ENCODE measurements around the gene RNPC3. TPM values are rescaled to one million over a fixed set of nuclear protein-coding genes. Genes with fewer than 3 reads are reported as not detected.
A peak's percentile ranks its signal among the peaks of the same experiment; 100 is the strongest.

Gene RNPC3
- polyA plus RNA-seq, 2 of the 4 experiments (the other 2 are of a cell fraction): 9.9 to 20.1 TPM

DNA sequence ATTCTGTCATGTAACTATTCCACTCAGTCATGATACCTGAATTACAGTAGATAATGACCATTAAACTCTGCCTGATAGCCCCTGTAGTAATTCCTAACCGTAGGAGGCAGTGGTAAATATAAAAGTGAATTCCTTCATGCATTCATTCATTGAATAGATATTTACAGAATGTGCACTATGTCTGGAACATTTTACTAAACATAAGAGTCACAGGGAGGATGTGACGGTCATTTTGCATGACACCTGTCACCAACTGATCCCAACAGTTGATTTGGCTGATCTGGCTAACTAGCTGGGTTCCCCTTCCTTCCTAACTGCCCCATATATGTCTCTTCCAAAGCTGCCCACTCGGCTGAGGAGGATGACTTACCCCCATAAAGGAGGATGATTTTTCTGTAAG lies 2.2 kb upstream of the RNPC3 start:
- no peak overlapping the region for H3K4me2 ChIP-seq
- ATAC-seq: no peak
- DNase-seq (ENCODE audit: low read depth in 1 of 2, low spot score in 1 of 2): no peak
- POLR2A ChIA-PET: no interaction called here
- H3K9me3 ChIP-seq: no peaks in the 10 kb centered on the region
- H3K4me1 ChIP-seq: peaks cover 11% of the 10 kb centered on the region; the same call in 2 of the 3 replicates
- no peak overlapping the region for H3K4me3 ChIP-seq
- 70% methylated on average over 3 of the region's 3 CpGs for WGBS (ENCODE audit: missing lambda C conversion rate)
- no peak overlapping the region for H3K27ac ChIP-seq
- TF ChIP-seq CEBPB (IDR thresholded peaks at IDR 0.05) (no peak), KDM5A (IDR thresholded peaks at IDR 0.05) (no peak), SMC3 (IDR thresholded peaks at IDR 0.05) (no peak), POLR2AphosphoS2 (conservative IDR thresholded peaks at IDR 0.05; ENCODE audit: low read length) (no peak)
- TF ChIP-seq, protein P1, sequence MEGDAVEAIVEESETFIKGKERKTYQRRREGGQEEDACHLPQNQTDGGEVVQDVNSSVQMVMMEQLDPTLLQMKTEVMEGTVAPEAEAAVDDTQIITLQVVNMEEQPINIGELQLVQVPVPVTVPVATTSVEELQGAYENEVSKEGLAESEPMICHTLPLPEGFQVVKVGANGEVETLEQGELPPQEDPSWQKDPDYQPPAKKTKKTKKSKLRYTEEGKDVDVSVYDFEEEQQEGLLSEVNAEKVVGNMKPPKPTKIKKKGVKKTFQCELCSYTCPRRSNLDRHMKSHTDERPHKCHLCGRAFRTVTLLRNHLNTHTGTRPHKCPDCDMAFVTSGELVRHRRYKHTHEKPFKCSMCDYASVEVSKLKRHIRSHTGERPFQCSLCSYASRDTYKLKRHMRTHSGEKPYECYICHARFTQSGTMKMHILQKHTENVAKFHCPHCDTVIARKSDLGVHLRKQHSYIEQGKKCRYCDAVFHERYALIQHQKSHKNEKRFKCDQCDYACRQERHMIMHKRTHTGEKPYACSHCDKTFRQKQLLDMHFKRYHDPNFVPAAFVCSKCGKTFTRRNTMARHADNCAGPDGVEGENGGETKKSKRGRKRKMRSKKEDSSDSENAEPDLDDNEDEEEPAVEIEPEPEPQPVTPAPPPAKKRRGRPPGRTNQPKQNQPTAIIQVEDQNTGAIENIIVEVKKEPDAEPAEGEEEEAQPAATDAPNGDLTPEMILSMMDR (IDR thresholded peaks at IDR 0.05): no peak
- CTCF ChIA-PET: interaction anchor here (1.1 kb wide), 1 partner anchor 8 kb away, joined by 3 read pairs; no protein-coding TSS in a partner anchor
- FAIRE-seq: no peak

DNA sequence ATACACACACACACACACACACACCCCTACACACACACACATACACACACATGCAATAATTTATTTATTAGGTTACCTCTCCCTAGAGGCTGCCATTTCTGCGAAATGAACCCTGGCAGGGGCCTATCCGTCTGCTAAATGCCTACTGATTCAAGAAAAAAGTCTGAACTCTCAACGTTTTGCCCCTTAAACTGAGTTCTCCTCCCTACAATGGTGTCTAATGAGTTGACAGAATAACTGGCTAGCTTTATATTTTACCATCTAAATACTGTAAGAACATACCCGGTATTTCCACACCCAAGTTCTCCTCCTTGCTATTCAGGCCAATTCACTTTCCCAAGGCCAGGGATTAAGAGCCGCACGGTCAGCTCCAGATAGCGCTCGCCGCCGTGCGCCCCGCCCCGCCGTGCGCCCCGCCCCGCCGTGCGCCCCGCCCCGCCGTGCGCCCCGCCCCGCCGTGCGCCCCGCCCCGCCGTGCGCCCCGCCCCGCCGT lies 339 bp upstream of the RNPC3 start:
- ATAC-seq: peak; percentile 83 to 88
- POLR2A ChIA-PET: interaction anchor here (1.7 kb wide), 1 partner anchor 16 kb away, joined by 4 read pairs; no protein-coding TSS in a partner anchor
- under 1% methylated on average over 26 of the region's 34 CpGs for WGBS (ENCODE audit: missing lambda C conversion rate)
- Histone ChIP-seq H3K9me3 (no peaks in the 10 kb centered on the region), H3K4me1 (peaks cover 11% of the 10 kb centered on the region; the same call in 2 of the 3 replicates), H3K27ac (peak overlapping the region; percentile 51 to 70; a peak in 5 of 6 replicates), H3K4me2 (peak overlapping the region; percentile 96), H3K4me3 (peak overlapping the region; percentile 48)
- peak; percentile 4 to 38 for DNase-seq (ENCODE audit: low read depth in 1 of 2, low spot score in 1 of 2)
- TF ChIP-seq HOXB5 (CRISPR knock-in tag; IDR thresholded peaks at IDR 0.05): no peak
- no peak for TF ChIP-seq ZNF302 (CRISPR knock-in tag; IDR thresholded peaks at IDR 0.05)
- TF ChIP-seq RAD21 (conservative IDR thresholded peaks at IDR 0.05 in 1 of 2, IDR thresholded peaks at IDR 0.05 in 1 of 2): no peak
- TF ChIP-seq, protein P2, sequence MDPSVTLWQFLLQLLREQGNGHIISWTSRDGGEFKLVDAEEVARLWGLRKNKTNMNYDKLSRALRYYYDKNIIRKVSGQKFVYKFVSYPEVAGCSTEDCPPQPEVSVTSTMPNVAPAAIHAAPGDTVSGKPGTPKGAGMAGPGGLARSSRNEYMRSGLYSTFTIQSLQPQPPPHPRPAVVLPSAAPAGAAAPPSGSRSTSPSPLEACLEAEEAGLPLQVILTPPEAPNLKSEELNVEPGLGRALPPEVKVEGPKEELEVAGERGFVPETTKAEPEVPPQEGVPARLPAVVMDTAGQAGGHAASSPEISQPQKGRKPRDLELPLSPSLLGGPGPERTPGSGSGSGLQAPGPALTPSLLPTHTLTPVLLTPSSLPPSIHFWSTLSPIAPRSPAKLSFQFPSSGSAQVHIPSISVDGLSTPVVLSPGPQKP (IDR thresholded peaks at IDR 0.05; ENCODE audit: low read depth, low read length): no peak
- TF ChIP-seq EHMT2 (IDR thresholded peaks at IDR 0.05; ENCODE audit: low read depth): no peak
- no peak for TF ChIP-seq TP53 (CRISPR knock-in tag; IDR thresholded peaks at IDR 0.05)
- no peak for FAIRE-seq
- CTCF ChIA-PET: interaction anchor here (1.4 kb wide), 1 partner anchor 11 kb away, joined by 4 read pairs; no protein-coding TSS in a partner anchor

DNA sequence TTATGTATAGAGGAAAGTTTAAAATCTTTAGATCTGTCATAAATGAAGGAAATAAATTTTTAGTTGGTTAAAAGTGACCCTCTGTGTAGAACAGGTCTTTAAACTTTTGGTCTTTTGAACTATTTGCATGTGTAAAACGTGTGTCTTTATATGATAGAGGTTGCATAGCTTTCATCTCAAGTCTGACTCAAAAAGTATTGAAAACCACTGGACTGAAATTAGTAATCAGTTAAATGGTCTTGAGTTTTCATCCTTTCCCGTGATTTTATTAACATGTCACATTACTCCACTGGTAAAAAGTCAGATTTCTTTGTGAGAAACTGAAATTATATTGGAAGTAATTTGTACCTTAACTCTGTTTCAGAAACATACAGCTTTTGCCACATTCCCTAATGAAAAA lies 1.8 kb downstream of the RNPC3 start:
- ChIA-PET POLR2A (no interaction called here), CTCF (no interaction called here)
- Histone ChIP-seq H3K27ac (no peak overlapping the region), H3K4me3 (peak overlapping the region; percentile 91; the same call in 2 of the 3 replicates), H3K9me3 (no peaks in the 10 kb centered on the region), H3K4me1 (peaks cover 11% of the 10 kb centered on the region; the same call in 2 of the 3 replicates), H3K4me2 (peak overlapping the region; percentile 73)
- FAIRE-seq (no peak), ATAC-seq (no peak), DNase-seq (ENCODE audit: low read depth in 1 of 2, low spot score in 1 of 2) (no peak)
- TF ChIP-seq HOXB13 (CRISPR knock-in tag; IDR thresholded peaks at IDR 0.05; ENCODE audit: low read depth) (no peak), FOSB (CRISPR knock-in tag; IDR thresholded peaks at IDR 0.05) (no peak), NR3C1 (IDR thresholded peaks at IDR 0.05) (no peak), EHMT2 (IDR thresholded peaks at IDR 0.05; ENCODE audit: low read depth) (no peak), BHLHE40 (IDR thresholded peaks at IDR 0.05; ENCODE audit: low read depth, low read length) (no peak), MYC (IDR thresholded peaks at IDR 0.05; ENCODE audit: borderline replicate concordance, low read length) (no peak), NPAS2 (CRISPR knock-in tag; IDR thresholded peaks at IDR 0.05; ENCODE audit: borderline replicate concordance) (no peak)
- TF ChIP-seq, protein P3, sequence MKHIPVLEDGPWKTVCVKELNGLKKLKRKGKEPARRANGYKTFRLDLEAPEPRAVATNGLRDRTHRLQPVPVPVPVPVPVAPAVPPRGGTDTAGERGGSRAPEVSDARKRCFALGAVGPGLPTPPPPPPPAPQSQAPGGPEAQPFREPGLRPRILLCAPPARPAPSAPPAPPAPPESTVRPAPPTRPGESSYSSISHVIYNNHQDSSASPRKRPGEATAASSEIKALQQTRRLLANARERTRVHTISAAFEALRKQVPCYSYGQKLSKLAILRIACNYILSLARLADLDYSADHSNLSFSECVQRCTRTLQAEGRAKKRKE (CRISPR knock-in tag; IDR thresholded peaks at IDR 0.05; ENCODE audit: low read depth): no peak
- TF ChIP-seq, protein P4, sequence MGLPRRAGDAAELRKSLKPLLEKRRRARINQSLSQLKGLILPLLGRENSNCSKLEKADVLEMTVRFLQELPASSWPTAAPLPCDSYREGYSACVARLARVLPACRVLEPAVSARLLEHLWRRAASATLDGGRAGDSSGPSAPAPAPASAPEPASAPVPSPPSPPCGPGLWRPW (IDR thresholded peaks at IDR 0.05): no peak
- TF ChIP-seq, protein P5, sequence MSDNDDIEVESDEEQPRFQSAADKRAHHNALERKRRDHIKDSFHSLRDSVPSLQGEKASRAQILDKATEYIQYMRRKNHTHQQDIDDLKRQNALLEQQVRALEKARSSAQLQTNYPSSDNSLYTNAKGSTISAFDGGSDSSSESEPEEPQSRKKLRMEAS (IDR thresholded peaks at IDR 0.05): no peak
- TF ChIP-seq, protein P6, sequence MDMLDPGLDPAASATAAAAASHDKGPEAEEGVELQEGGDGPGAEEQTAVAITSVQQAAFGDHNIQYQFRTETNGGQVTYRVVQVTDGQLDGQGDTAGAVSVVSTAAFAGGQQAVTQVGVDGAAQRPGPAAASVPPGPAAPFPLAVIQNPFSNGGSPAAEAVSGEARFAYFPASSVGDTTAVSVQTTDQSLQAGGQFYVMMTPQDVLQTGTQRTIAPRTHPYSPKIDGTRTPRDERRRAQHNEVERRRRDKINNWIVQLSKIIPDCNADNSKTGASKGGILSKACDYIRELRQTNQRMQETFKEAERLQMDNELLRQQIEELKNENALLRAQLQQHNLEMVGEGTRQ (IDR thresholded peaks at IDR 0.05): no peak
- whole genome bisulfite sequencing (ENCODE audit: missing lambda C conversion rate): 42% methylated on average over 2 of the region's 2 CpGs
